Tibial nerve (tissue), 3 donors: ENCODE results near the gene AUTS2.

Experiments
- POLR2A ChIP-seq, 2 donors: fragments of 450-650 bp; IDR thresholded peaks; one replicate each; pipeline ENCODE4 v1.6.1; 2017; ENCODE audit warnings: antibody characterized with exemption in 2 of 2, mild to moderate bottlenecking in 2 of 2, moderate library complexity in 2 of 2
- TF ChIP-seq, protein P1 (sequence below), 5 experiments: fragments of 200-600 bp in 3 of 5; fragments of 450-650 bp in 2 of 5; sonication (generic) in 3 of 5; IDR thresholded peaks; one replicate each; pipeline ENCODE4 v1.5.1; 2016 to 2019; ENCODE audit warnings: antibody characterized with exemption in 5 of 5, mild to moderate bottlenecking in 3 of 5, moderate library complexity in 2 of 5

DNA sequence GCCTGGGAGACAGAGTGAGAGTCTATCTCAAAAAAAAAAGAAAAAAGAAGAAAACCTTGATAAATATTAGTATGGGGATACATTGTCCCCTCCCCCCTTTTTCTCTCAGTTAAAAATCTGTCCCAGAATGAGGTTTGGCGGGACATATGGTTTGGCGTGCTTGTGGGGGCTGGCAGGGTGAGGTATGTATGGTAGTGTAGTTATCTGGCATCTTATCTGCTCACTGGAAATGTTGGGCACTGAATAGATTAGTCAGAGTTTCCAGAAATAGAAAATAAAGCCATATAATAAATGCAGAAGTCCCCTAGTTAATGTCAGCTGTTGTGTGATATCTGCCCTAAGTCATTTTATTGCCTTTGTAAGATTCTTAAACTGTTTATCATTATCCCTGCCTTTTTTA lies 1136.1 kb downstream of the AUTS2 start:
- TF ChIP-seq POLR2A (IDR thresholded peaks at IDR 0.05), result no peak
- TF ChIP-seq, protein P1, sequence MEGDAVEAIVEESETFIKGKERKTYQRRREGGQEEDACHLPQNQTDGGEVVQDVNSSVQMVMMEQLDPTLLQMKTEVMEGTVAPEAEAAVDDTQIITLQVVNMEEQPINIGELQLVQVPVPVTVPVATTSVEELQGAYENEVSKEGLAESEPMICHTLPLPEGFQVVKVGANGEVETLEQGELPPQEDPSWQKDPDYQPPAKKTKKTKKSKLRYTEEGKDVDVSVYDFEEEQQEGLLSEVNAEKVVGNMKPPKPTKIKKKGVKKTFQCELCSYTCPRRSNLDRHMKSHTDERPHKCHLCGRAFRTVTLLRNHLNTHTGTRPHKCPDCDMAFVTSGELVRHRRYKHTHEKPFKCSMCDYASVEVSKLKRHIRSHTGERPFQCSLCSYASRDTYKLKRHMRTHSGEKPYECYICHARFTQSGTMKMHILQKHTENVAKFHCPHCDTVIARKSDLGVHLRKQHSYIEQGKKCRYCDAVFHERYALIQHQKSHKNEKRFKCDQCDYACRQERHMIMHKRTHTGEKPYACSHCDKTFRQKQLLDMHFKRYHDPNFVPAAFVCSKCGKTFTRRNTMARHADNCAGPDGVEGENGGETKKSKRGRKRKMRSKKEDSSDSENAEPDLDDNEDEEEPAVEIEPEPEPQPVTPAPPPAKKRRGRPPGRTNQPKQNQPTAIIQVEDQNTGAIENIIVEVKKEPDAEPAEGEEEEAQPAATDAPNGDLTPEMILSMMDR (IDR thresholded peaks at IDR 0.05), result no peak
